Stimulated activated CD4-positive, alpha-beta T cell treated with anti-CD3 and anti-CD28 coated beads, Interleukin-2, amount 100 ng/mL, for 24 hours (primary cell): ENCODE data around the gene PBX1.

ENCODE experiments used
- DNase-seq, 2 donors: peaks; one replicate each; pipeline ENCODE4 v3.0.0-alpha.2; 2020

PBX1 gene

DNA sequence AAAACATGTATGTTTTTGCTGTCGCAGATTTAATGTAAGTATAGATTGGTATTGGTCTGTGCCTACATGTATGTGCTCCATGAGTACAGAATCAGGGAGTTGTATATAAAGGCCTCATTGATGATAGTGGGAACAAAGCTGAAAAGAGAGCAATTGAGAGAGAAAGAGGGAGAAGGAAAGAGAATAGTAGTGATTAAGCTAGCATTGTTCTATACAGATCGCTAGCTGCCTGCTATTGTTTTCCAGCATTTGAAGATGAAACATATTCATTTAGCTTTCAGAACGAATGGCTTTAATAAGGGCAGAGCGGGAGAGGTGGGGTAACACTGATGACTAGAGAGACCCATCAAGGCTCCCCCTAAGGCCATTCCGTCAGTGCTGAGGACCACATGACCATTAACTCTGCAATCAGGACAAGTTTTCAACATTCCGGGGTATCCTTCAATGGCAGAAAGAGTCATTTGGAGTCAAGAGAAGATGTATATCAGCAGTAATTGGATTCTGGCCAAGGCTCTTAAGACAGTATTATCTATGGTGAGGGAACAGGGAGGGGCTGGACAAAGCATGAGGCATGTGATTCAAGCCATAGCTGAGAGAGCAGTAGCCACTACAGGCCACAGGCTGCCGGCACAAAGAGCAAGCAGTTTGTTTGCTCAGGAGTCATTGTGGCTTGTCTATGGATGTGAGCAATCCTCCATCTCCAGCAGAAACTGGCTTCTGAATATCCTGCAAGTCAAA is 176.5 kb downstream of the PBX1 start:
- no peak for DNase-seq

DNA sequence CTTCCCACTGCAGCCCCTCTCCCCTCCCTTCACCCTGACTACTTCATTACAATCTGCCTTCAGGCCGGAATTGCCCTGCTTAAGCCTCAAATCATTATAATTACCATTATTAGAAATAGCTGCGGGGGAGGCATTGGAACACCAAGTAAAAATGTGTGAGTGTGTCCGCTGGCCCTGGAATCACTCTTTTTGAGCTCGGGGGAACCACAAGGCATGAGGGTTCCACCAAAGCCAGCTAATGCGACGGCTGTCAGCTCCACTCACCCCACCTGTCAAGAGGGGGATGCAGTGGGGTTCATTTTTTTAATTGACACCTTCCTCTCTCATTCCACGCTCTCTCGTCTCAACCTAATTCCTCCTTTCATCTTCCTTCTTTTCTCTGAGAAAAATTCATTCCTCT is 177.2 kb downstream of the PBX1 start:
- no peak for DNase-seq

GRCh38 chr1:164739189-164739588 is 180.2 kb downstream of the PBX1 start:
- DNase-seq: no peak

DNA sequence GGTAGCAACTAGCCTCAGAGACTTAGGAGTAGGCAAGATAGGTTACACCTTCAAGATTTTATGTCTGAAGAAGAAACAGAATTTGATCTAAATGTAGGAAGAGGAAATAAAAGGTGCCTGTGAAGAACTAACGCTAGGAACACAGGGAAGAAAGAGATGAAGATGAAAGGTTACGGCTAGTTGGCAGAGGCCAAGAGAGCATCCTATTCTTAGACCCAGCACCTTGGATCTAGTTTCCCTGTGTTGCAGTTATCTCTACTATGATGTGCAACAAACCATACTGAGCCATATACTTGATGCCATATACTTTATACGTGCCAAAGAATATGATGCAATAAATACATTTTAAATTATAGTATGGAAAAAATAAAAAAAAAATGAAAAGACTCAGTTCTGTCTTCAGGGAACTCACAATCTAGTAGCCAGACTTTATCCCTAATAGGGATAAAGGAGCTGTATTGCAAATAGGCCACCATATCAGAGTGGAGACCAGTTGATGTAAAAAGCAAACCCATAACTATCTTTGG is 181.1 kb downstream of the PBX1 start:
- DNase-seq: no peak

DNA sequence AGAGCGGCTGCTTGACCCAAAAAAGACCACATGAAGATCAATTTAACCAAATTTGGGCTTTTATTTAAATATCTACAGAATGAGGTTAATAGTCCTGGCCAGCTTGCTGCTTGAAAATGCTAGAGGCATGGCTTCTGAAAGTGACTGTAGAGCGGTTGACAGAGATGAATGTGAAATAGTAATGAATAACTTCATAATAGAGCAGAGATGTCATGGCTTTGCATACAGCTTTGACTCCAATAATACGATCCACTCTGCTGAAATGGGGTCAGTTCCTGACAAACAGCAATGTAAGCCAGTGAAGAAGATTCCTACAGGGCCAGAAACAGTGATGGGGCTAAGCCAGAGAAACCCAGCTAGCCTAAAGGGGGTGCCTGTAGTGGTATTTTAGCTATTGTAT is 183.8 kb downstream of the PBX1 start:
- no peak for DNase-seq

GRCh38 chr1:164743976-164744375 is 185.0 kb downstream of the PBX1 start:
- no peak for DNase-seq

GRCh38 chr1:164745736-164746135 is 186.8 kb downstream of the PBX1 start:
- no peak for DNase-seq

DNA sequence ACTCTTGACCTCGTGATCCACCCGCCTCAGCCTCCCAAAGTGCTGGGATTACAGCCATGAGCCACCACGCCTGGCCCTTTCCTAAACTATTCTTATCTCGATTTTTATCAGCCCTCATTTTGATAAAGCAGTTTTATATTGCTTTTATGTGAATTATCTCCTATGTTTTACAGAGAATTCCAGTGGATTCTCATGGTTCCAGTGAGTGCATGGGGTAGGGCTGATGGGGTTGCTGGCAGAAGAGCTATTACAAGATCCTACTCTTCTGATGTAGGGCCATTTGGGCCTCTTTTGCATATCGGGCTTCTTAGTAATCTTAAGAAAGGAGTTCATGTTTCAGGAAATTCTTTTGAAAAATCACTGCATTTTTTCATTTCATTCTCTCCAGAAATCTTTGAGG is 187.6 kb downstream of the PBX1 start:
- no peak for DNase-seq

DNA sequence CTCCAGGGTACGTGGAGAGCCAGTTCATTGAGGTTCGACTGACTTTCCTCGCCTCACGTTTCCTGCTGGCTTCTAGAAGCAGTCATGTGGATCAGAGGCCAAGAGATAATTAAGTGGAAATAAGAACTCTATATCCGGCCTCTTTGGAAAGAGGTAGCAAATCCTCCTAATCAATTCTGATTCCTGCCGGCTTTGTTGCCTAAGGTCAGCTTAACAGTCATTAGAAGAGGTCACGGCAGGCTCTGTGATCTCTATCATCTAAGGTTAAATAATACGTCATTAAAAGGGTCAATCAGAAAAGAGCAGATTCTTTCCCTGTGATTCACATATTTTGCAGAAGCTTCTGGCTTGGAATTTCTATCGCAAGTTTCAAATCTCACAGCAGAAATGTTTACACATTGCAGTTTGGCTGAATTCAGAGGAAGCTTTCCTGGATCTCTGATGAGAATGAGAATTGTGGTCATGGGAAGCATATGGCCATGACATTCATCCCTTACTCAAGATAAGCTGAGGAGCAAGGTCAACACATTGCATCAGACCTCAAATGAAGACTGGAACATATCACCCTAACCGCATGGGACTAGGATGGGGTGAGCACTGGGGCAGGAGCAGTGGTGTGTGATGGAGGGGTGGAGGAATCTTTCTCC is 189.4 kb downstream of the PBX1 start:
- no peak for DNase-seq

DNA sequence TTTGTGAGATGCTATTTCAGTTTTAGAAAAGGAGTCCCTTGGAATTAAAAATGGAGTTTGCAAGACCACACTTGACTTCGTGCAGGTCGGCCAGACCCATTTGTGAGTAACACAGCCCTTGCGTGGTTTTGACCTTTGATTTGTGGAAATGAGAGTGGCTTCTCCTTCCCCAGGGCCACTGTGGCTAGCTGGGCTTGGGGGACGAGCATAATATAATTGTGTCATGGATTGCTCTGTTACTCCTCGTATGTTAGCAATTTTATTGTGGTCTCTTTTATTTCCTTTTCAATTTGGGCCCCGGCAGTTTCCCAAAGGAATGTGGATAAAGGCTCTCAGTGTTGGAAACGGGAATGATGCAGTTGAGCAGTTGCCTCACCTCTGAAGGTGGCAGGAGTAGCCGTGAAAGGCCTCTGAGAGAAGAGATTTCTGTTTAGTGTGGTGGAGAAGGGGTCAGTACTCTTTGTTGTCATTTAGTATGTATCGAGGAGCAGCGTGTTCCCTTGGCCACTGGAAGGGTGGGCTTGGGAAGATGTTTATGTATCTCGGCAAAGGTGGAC is 194.6 kb downstream of the PBX1 start:
- DNase-seq: no peak

DNA sequence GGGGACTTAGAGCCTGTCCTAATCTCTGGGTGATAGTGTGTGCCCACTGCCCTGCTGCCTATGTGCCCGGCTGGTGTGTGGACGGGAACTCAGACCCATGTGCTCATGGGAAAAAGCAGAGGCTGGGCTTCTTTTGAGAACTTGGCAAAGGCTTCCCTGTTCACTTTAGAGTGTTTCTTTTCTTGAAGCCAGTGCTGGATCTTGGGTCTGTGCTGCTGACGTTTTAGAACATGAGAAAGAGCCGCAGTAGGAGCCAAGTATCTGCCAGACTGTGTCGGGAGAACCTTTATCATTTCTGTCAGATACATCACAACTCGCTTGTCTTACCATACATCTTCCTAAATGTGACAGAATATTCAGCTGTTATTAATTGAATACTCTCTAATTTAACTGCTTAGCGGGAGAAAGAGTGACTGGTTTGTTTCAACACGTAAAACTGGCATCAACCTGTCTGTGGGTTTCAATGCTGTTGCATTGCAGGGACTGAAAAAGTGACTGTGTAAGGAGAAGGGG is 195.2 kb downstream of the PBX1 start:
- no peak for DNase-seq

- no peak for DNase-seq
These were observed 196.7 kb downstream of the PBX1 start for GRCh38 chr1:164755690-164756089.

- no peak for DNase-seq
These were observed 197.8 kb downstream of the PBX1 start for GRCh38 chr1:164756741-164757140.

- no peak for DNase-seq
These were observed 198.6 kb downstream of the PBX1 start for GRCh38 chr1:164757625-164758024.

GRCh38 chr1:164759144-164759920 is 200.3 kb downstream of the PBX1 start:
- DNase-seq: no peak

DNA sequence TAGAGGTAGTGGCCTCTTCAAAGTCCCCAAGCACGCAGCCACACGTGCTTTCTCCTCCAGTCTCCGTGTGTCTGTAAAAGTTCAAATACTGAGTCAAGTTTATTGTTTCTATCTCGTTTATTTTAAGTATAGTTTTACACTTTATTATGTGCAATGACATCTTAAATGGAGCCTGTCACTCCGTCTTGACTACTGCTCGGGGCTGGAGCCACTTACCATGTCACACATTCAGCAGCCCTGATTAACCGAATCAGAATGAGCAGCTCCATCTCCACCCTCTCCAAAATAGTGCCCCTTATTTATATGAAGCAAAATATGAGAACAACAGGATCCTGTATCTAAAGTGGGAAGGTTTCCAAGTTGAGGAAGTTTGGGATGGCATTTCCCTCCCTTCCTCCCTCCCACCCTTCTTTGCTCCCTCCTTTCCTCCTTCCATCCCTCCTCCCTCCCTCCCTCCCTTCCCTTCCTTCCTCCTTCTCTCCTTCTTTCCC is 201.0 kb downstream of the PBX1 start:
- DNase-seq: no peak

- DNase-seq: no peak
These were observed 201.6 kb downstream of the PBX1 start for GRCh38 chr1:164760569-164760968.

DNA sequence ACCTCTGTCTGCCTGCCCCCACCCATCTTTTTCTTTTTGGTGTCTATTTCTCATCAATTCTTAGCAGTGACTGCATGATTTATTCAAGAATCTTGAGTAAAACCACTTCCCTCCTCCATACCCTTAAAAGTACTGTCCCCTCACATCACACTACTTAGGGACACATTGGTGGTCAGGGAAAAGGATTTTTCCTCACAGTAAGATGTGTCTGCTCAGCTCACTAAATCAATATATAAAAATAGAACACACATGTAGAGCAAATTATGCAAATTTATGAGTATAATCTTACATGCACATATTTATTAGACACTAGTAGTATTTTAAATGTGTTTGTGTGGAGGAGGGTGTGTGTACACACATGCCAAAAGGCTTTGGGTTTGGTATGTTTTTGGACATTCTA is 202.0 kb downstream of the PBX1 start:
- DNase-seq: no peak

GRCh38 chr1:164763098-164763497 is 204.1 kb downstream of the PBX1 start:
- DNase-seq: no peak

DNA sequence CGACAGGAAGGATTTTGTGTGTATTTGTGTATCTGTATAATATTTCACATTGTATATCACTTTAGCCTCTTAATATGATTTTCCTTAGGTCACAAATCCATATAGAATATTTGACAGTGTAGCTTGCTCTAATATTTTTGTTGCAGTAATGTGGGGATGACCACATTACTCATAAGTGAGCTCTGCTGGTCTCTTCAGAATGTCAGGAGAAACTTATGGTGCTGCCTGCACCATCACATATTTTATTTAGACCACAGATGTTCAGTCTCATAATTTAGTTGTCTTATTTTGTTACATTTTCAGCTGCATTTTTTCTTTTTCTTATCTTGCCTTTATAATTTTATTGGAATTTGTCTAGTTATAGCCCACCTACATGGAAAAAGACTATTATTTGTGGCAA is 205.3 kb downstream of the PBX1 start:
- DNase-seq: no peak

- DNase-seq: no peak
These were observed 206.6 kb downstream of the PBX1 start for GRCh38 chr1:164765557-164765956.

GRCh38 chr1:164765992-164766720 is 207.2 kb downstream of the PBX1 start:
- DNase-seq: no peak
